ENCODE data around the gene MEDAG.

Gene MEDAG

DNA sequence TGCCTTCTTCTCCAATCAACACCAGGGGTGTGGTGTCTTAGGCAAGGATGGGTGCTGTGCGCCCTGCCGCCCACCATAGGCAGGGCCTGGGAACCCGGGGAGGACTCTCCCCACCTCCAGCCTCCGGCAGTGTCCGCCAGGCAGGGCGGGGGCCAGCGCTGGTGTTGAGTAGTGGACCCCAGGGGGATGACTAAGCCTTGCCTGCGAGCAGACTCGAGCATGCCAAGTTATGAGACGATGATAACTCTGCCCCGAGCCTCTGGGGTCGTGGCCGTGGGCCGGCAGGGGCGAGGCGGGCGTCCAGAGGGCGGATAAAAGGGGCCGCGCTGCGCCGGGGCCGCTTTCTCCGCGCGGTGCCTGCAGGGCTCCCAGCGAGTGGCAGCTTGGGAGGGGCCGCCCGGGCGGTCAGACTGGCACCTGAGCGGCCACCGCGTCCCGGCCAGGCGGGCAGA is at the start of gene MEDAG:
Gene MEDAG (plus strand): TSS at position 340 of the 452 bp plus-strand sequence. CDS start 245 bp downstream, outside the sequence.
- H3K4me1 ChIP-seq (ENCODE audit: control insufficient read depth, insufficient read depth, low read length) = peaks cover 7% of the 10 kb centered on the region; the same call in 1 of the 2 replicates
- POLR2A ChIA-PET = no interaction called here
- CTCF ChIA-PET = no interaction called here
- no peak within 1 kb of the TSS for H3K4me3 ChIP-seq (ENCODE audit: low read depth, low read length)
- H3K9me3 ChIP-seq (ENCODE audit: control insufficient read depth, insufficient read depth, low read depth, low read length) = no peaks in the 10 kb centered on the region
- H3K27ac ChIP-seq (ENCODE audit: extremely low read depth, low read depth, low read length) = no peak within 1 kb of the TSS
- TF ChIP-seq ZNF133 (tag by site-specific recombination; IDR thresholded peaks at IDR 0.05) = no peak
- TF ChIP-seq ZSCAN16 (tag by site-specific recombination; IDR thresholded peaks at IDR 0.05) = no peak
- TF ChIP-seq ZNF214 (tag by site-specific recombination; IDR thresholded peaks at IDR 0.05; ENCODE audit: borderline replicate concordance) = no peak
- TF ChIP-seq ZNF184 (tag by site-specific recombination; IDR thresholded peaks at IDR 0.05) = no peak
- TF ChIP-seq ZSCAN30 (tag by site-specific recombination; IDR thresholded peaks at IDR 0.05) = no peak
- TF ChIP-seq ZNF140 (tag by site-specific recombination; IDR thresholded peaks at IDR 0.05) = no peak
- no peak for TF ChIP-seq ZNF146 (tag by site-specific recombination; IDR thresholded peaks at IDR 0.05)
- TF ChIP-seq ZNF16 (tag by site-specific recombination; IDR thresholded peaks at IDR 0.05; ENCODE audit: low read depth) = no peak
- no peak for TF ChIP-seq ZFHX2 (tag by site-specific recombination; conservative IDR thresholded peaks at IDR 0.05)
- H3K36me3 ChIP-seq (ENCODE audit: control insufficient read depth in 2 of 2, insufficient read depth in 1 of 2, low read length in 2 of 2) = no peaks in the 10 kb centered on the region

DNA sequence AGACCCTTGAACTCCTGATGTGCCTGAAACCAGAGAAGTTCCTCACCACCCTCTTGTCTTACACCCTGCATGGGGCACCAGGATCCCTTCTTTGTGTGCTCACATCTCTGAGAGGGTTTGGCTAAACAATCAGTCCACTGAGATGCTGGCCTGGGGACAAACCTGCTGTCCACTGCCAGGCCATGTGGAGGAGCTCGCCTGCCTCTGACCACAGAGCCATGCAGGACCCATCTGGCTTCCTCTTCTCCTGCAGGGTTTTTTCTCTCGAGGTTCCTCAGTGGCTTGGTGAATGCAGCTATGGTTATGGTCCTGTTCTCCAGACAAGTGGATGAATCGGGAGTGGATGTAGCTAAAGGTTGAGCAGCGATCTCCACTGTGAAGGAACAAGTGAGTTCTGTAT is 49.1 kb upstream of the MEDAG start:
- Histone ChIP-seq H3K9me3 (ENCODE audit: control insufficient read depth, insufficient read depth, low read depth, low read length) (no peaks in the 10 kb centered on the region), H3K27ac (ENCODE audit: extremely low read depth, low read depth, low read length) (no peak overlapping the region), H3K36me3 (ENCODE audit: control insufficient read depth in 2 of 2, insufficient read depth in 1 of 2, low read length in 2 of 2) (no peaks in the 10 kb centered on the region), H3K4me1 (ENCODE audit: control insufficient read depth, insufficient read depth, low read length) (peaks cover 3% of the 10 kb centered on the region), H3K4me3 (ENCODE audit: low read depth, low read length) (no peak overlapping the region)
- CTCF ChIA-PET = no interaction called here
- TF ChIP-seq ZNF175 (tag by site-specific recombination; IDR thresholded peaks at IDR 0.05) = no peak
- no peak for TF ChIP-seq ZNF121 (tag by site-specific recombination; IDR thresholded peaks at IDR 0.05)
- no peak for TF ChIP-seq ZNF274 (IDR thresholded peaks at IDR 0.05; ENCODE audit: low read length)
- TF ChIP-seq ZNF274 (tag by site-specific recombination; IDR thresholded peaks at IDR 0.05; ENCODE audit: borderline replicate concordance) = no peak
- TF ChIP-seq REPIN1 (tag by site-specific recombination; IDR thresholded peaks at IDR 0.05; ENCODE audit: low read depth) = no peak
- POLR2A ChIA-PET = interaction anchor here (0.9 kb wide), 1 partner anchor 8 kb away, joined by 3 read pairs; no protein-coding TSS in a partner anchor

DNA sequence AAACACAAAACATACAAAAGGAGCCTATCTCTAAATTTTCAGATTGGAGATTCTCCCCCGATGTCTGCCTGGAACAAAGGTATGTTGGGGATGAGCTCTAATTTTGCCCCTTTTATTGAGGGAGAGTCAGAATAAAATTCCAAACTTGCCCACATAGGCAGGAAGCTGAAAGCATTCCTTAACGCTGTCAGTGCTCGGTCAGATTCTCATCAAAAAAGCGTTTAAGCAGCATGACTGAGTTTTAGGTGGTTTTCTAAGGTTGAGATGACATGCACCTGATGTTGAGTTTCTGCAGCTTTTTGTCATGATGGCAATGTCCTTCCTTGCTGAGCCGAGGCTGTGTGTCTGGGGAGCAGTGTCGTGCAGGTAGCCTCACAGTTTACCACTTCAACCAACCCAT is 48.4 kb upstream of the MEDAG start:
- Histone ChIP-seq H3K4me1 (ENCODE audit: control insufficient read depth, insufficient read depth, low read length) (peaks cover 3% of the 10 kb centered on the region), H3K9me3 (ENCODE audit: control insufficient read depth, insufficient read depth, low read depth, low read length) (no peaks in the 10 kb centered on the region), H3K36me3 (ENCODE audit: control insufficient read depth in 2 of 2, insufficient read depth in 1 of 2, low read length in 2 of 2) (no peaks in the 10 kb centered on the region), H3K4me3 (ENCODE audit: low read depth, low read length) (no peak overlapping the region), H3K27ac (ENCODE audit: extremely low read depth, low read depth, low read length) (no peak overlapping the region)
- POLR2A ChIA-PET = no interaction called here
- CTCF ChIA-PET = no interaction called here
- TF ChIP-seq ZNF830 (tag by site-specific recombination; IDR thresholded peaks at IDR 0.05; ENCODE audit: low read depth) (no peak), ZNF157 (tag by site-specific recombination; IDR thresholded peaks at IDR 0.05) (no peak), PRDM10 (tag by site-specific recombination; IDR thresholded peaks at IDR 0.05) (no peak), ZNF155 (tag by site-specific recombination; IDR thresholded peaks at IDR 0.05) (no peak)
